Tibial artery (tissue), 4 donors: ENCODE measurements around the gene S100PBP.

Experiments used
- DNase-seq, 2 donors: peaks; one replicate each; pipeline ENCODE4 v3.0.0-alpha.2; 2019
- H3K27ac ChIP-seq, 2 donors: fragments of 200-600 bp; sonication (generic) in 1 of 2; 1 replicate in 1 of 2; 2 replicates in 1 of 2; pipeline ENCODE4 v1.5.1; 2018 to 2019; ENCODE audit warnings: mild to moderate bottlenecking in 1 of 2
- H3K27me3 ChIP-seq, 2 donors: fragments of 200-600 bp; sonication (generic) in 1 of 2; one replicate each; pipeline versions ENCODE4 v1.5.1 to v1.6.0; 2016 to 2019
- H3K36me3 ChIP-seq, 3 donors: fragments of 200-600 bp; sonication (generic) in 2 of 3; one replicate each; pipeline ENCODE4 v1.5.1; 2016 to 2019; ENCODE audit warnings: mild to moderate bottlenecking in 2 of 3
- H3K4me1 ChIP-seq, 4 donors: fragments of 200-600 bp; sonication (generic) in 2 of 4; 1 replicate in 3 of 4; 2 replicates in 1 of 4; pipeline ENCODE4 v1.5.1; 2016 to 2019
- H3K4me3 ChIP-seq, 2 donors: fragments of 200-600 bp; sonication (generic) in 1 of 2; 1 replicate in 1 of 2; 2 replicates in 1 of 2; pipeline ENCODE4 v1.5.1; 2018 to 2019; ENCODE audit warnings: mild to moderate bottlenecking in 2 of 2
- H3K9me3 ChIP-seq, 3 donors: fragments of 200-600 bp; sonication (generic) in 1 of 3; one replicate each; pipeline ENCODE4 v1.5.1; 2016 to 2019
- CTCF ChIP-seq, 2 experiments: fragments of 200-600 bp in 1 of 2; fragments of 450-650 bp in 1 of 2; IDR thresholded peaks; one replicate each; pipeline ENCODE4 v1.5.1; 2017 to 2019; ENCODE audit warnings: antibody characterized with exemption in 2 of 2, mild to moderate bottlenecking in 1 of 2, moderate library complexity in 1 of 2
- intact Hi-C: fragments of 100-400 bp; cut with DNase I; formaldehyde crosslinking; loops from one replicate; pipeline ENCODE4 v1.15.0; 2023; ENCODE audit warnings: low total_unique reads

Gene S100PBP

GRCh38 chr1:32868806-32869455, 51.5 kb downstream of the S100PBP start:
- H3K36me3 ChIP-seq, result no peaks in the 10 kb centered on the region
- no peak overlapping the region for H3K27ac ChIP-seq
- no peaks in the 10 kb centered on the region for H3K9me3 ChIP-seq
- H3K4me3 ChIP-seq, result no peak overlapping the region
- H3K4me1 ChIP-seq, result peaks cover 0 to 55% (median 45%) of the 10 kb centered on the region in 4 donors
- H3K27me3 ChIP-seq, result no peaks in the 10 kb centered on the region
- intact Hi-C loops, result no loop called here
- no peak for TF ChIP-seq CTCF (IDR thresholded peaks at IDR 0.05)
- DNase-seq, result no peak

GRCh38 chr1:32869923-32870614, 52.6 kb downstream of the S100PBP start:
- intact Hi-C loops, result loop anchor here (5.0 kb wide), 2 partner anchors 43 to 158 kb away; no protein-coding TSS in a partner anchor

GRCh38 chr1:32870615-32871363, 53.3 kb downstream of the S100PBP start, which contains the start of gene FNDC5:
TSS of gene FNDC5 (minus strand) at chr1:32870912.
- peaks cover 0 to 36% (median 28%) of the 10 kb centered on the region in 4 donors for H3K4me1 ChIP-seq
- peak within 1 kb of the TSS; percentile 49 to 59 for H3K4me3 ChIP-seq
- peak within 1 kb of the TSS; percentile 31 to 42 for H3K27ac ChIP-seq
- intact Hi-C loops, result loop anchor here (5.0 kb wide), 2 partner anchors 43 to 158 kb away; no protein-coding TSS in a partner anchor
- H3K27me3 ChIP-seq, result peaks cover 0 to 6% of the 10 kb centered on the region in 2 donors
- peak in 1 of 2 donors; percentile 63 for DNase-seq
- H3K36me3 ChIP-seq, result no peaks in the 10 kb centered on the region
- no peak for TF ChIP-seq CTCF (IDR thresholded peaks at IDR 0.05)
- no peaks in the 10 kb centered on the region for H3K9me3 ChIP-seq

More at GRCh38 chr1:32869923-32870614, 52.6 kb downstream of the S100PBP start:
- peak in 1 of 2 donors; percentile 62 for DNase-seq
- peak overlapping the region in 1 of 2 donors; percentile 26 for H3K27ac ChIP-seq
- peaks cover 0 to 3% of the 10 kb centered on the region in 2 donors for H3K27me3 ChIP-seq
- peak overlapping the region; percentile 49 to 59 for H3K4me3 ChIP-seq
- peaks cover 0 to 43% (median 35%) of the 10 kb centered on the region in 4 donors for H3K4me1 ChIP-seq
- no peaks in the 10 kb centered on the region for H3K36me3 ChIP-seq
- TF ChIP-seq CTCF (IDR thresholded peaks at IDR 0.05), result no peak
- H3K9me3 ChIP-seq, result no peaks in the 10 kb centered on the region

- H3K27me3 ChIP-seq, result peaks cover 0 to 9% of the 10 kb centered on the region in 2 donors
- no peak for TF ChIP-seq CTCF (IDR thresholded peaks at IDR 0.05)
- H3K27ac ChIP-seq, result peak overlapping the region; percentile 31 to 42
- peaks cover 0 to 33% (median 28%) of the 10 kb centered on the region in 4 donors for H3K4me1 ChIP-seq
- peak; percentile 22 to 63 for DNase-seq
- H3K9me3 ChIP-seq, result no peaks in the 10 kb centered on the region
- intact Hi-C loops, result loop anchor here (5.0 kb wide), 2 partner anchors 44 to 159 kb away; no protein-coding TSS in a partner anchor
- H3K4me3 ChIP-seq, result peak overlapping the region; percentile 49 to 59
- H3K36me3 ChIP-seq, result no peaks in the 10 kb centered on the region
These were observed 54.1 kb downstream of the S100PBP start for GRCh38 chr1:32871364-32872191.

- intact Hi-C loops, result loop anchor here (5.0 kb wide), 2 partner anchors 45 to 160 kb away; no protein-coding TSS in a partner anchor
- Histone ChIP-seq H3K27me3 (peaks cover 0 to 15% of the 10 kb centered on the region in 2 donors), H3K36me3 (no peaks in the 10 kb centered on the region), H3K4me3 (no peak overlapping the region), H3K4me1 (peaks cover 0 to 38% (median 27%) of the 10 kb centered on the region in 4 donors), H3K9me3 (no peaks in the 10 kb centered on the region), H3K27ac (no peak overlapping the region)
- no peak for TF ChIP-seq CTCF (IDR thresholded peaks at IDR 0.05)
- peak; percentile 8 to 62 for DNase-seq
These were observed 54.7 kb downstream of the S100PBP start for GRCh38 chr1:32872192-32872460.
